Mesendoderm (in vitro differentiated cells): ENCODE results near the gene MZF1.

ENCODE experiments used
- DNase-seq: peaks from one replicate; pipeline ENCODE4 v3.0.0; 2013
- H2AK5ac ChIP-seq: 2 replicates; pipeline ENCODE4 v1.6.1; 2013; ENCODE audit warnings: low read length, inconsistent platforms
- H2BK120ac ChIP-seq: 2 replicates; pipeline ENCODE4 v1.6.1; 2013; ENCODE audit warnings: low read depth, mild to moderate bottlenecking, low read length, moderate library complexity, mixed read lengths
- H2BK15ac ChIP-seq: replicated peaks from 2 replicates; pipeline ENCODE4 v1.6.1; 2013; ENCODE audit warnings: low read depth, mild to moderate bottlenecking, moderate library complexity
- H2BK5ac ChIP-seq: 2 replicates; pipeline ENCODE4 v1.6.1; 2013; ENCODE audit warnings: low read length, inconsistent platforms
- H3K18ac ChIP-seq: 2 replicates; pipeline ENCODE4 v1.6.1; 2013; ENCODE audit warnings: mild to moderate bottlenecking, low read length, mixed read lengths
- H3K23ac ChIP-seq: one replicate; pipeline ENCODE4 v1.6.1; 2013; ENCODE audit warnings: low read length
- H3K27ac ChIP-seq: 2 replicates; pipeline ENCODE4 v1.5.1; 2013; ENCODE audit warnings: low read depth, mild to moderate bottlenecking, inconsistent platforms, low read length, moderate library complexity
- H3K27me3 ChIP-seq: 2 replicates; pipeline ENCODE4 v1.6.1; 2013; ENCODE audit warnings: low read length, control low read depth, mild to moderate bottlenecking, inconsistent platforms; ENCODE audit not compliant: insufficient read depth, poor library complexity
- H3K36me3 ChIP-seq: 2 replicates; pipeline ENCODE4 v1.6.1; 2013; ENCODE audit warnings: low read length, inconsistent platforms; ENCODE audit not compliant: control insufficient read depth, insufficient read depth
- H3K4ac ChIP-seq: one replicate; pipeline ENCODE4 v1.6.1; 2013; ENCODE audit warnings: low read depth, mild to moderate bottlenecking, low read length, moderate library complexity
- H3K4me1 ChIP-seq: 2 replicates; pipeline ENCODE4 v1.6.1; 2013; ENCODE audit warnings: low read depth, low read length, inconsistent platforms; ENCODE audit not compliant: control insufficient read depth
- H3K4me2 ChIP-seq: 2 replicates; pipeline ENCODE4 v1.6.1; 2013; ENCODE audit warnings: low read length
- H3K4me3 ChIP-seq: 2 replicates; pipeline ENCODE4 v1.5.1; 2013; ENCODE audit warnings: mild to moderate bottlenecking, low read length
- H3K56ac ChIP-seq: one replicate; pipeline ENCODE4 v1.6.1; 2013; ENCODE audit warnings: low read length
- H3K79me1 ChIP-seq: 2 replicates; pipeline ENCODE4 v1.6.1; 2013; ENCODE audit warnings: low read length, inconsistent platforms
- H3K79me2 ChIP-seq: 2 replicates; pipeline ENCODE4 v1.6.1; 2013; ENCODE audit warnings: mild to moderate bottlenecking, low read length; ENCODE audit not compliant: control insufficient read depth, insufficient read depth
- H3K9ac ChIP-seq: 2 replicates; pipeline ENCODE4 v1.6.1; 2013; ENCODE audit warnings: low read length, inconsistent platforms
- H4K5ac ChIP-seq: one replicate; pipeline ENCODE4 v1.6.1; 2013; ENCODE audit warnings: low read length
- H4K8ac ChIP-seq: one replicate; pipeline ENCODE4 v1.6.1; 2013; ENCODE audit warnings: low read depth, mild to moderate bottlenecking, control low read depth, low read length, moderate library complexity
- WGBS: extraction: QIAGEN DNeasy Blood & Tissue Kit; methylation state at CpG from one replicate; pipeline ENCODE4 v1.1.7; 2013; ENCODE audit warnings: low lambda C conversion rate, missing lambda C conversion rate; ENCODE audit not compliant: insufficient coverage; ENCODE audit errors: extremely low coverage; 5-methylcytosine and 5-hydroxymethylcytosine counted together

MZF1 gene

DNA sequence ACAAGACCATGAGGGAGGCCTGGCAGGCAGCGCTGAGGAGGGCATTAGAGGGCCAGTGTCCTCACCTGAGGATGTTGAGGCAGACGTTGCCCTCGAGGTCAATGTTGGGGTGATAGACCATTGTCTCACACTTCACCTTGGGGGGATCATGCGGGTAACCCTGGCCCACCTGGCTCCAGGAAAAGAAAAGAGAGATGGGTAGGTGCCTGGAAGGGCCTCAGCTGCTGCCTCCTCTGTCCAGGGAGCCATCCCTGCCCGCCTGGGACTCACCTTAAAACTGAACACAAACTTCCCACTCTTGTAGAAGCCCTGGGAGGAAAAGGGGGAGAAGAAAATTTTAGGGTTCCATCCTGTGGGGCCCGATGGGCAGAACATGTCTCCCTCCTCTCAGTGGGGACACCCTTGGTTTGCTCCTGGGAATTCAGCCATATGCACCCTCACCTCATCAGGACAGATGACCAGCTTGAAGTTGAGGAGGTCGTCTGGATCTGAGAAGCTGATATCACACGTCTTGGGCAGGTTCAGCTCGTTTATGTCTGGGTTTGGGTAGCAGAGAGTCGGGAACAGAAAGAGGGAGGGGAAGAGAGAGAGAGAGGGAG lies 16.4 kb downstream of the MZF1 start:
- H3K56ac ChIP-seq, result peak overlapping the region; percentile 100
- no CpG with 5 or more reads among the region's 10 CpGs for WGBS
- no peak overlapping the region for H2BK120ac ChIP-seq
- no peak overlapping the region for H4K8ac ChIP-seq
- H3K4me2 ChIP-seq, result peak overlapping the region; percentile 42
- peaks cover 21% of the 10 kb centered on the region for H3K79me2 ChIP-seq
- H3K18ac ChIP-seq, result no peak overlapping the region
- no peak overlapping the region for H3K27ac ChIP-seq
- H3K36me3 ChIP-seq, result peaks cover 7% of the 10 kb centered on the region
- peaks cover 9% of the 10 kb centered on the region for H3K4me1 ChIP-seq
- no peak overlapping the region for H3K23ac ChIP-seq
- H4K5ac ChIP-seq, result no peak overlapping the region
- H3K79me1 ChIP-seq, result peaks cover 5% of the 10 kb centered on the region
- H2BK15ac ChIP-seq, result no peak overlapping the region
- no peak overlapping the region for H2BK5ac ChIP-seq
- no peak overlapping the region for H3K4me3 ChIP-seq
- no peaks in the 10 kb centered on the region for H3K27me3 ChIP-seq
- peak overlapping the region; percentile 97 for H3K9ac ChIP-seq
- no peak overlapping the region for H2AK5ac ChIP-seq
- H3K4ac ChIP-seq, result no peak overlapping the region
- no peak for DNase-seq

DNA sequence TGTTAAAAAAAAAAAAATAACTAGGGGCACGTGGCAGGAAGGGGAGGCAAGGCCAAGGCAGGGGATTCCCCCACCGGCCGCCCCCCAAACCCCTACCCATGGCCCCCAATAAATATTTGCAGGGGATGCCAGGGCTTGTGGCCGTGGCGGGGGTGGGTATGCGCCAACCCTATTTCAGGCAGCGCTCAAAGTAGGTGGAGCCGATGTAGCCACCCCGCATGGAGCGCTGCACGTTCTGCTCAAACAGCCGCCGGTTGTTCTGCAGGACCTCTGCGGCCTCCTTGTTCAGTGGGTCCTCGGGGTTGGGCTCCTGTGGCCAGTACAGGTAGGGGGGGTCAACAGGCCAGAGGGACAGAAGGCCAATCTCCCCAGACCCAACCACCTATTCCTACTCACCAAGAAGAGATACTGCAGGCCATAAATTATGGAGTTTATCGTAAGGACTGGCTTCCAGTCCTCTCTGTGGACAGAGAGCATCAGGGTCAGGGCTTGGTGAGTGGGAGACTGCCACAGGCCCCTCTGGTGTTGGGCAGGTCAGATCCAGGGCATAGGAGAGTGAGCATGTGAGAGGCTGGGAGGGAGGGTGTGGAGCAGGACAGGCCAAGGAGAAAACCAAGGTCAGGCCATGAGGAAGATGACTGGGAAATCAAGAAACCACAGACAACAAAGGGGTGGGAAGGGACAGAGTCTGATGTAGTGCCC lies 17.1 kb downstream of the MZF1 start:
- H3K23ac ChIP-seq, result no peak overlapping the region
- H2BK5ac ChIP-seq, result no peak overlapping the region
- no peak overlapping the region for H3K4ac ChIP-seq
- no peak overlapping the region for H2BK120ac ChIP-seq
- H3K4me2 ChIP-seq, result no peak overlapping the region
- no peak overlapping the region for H4K5ac ChIP-seq
- H3K27me3 ChIP-seq, result no peaks in the 10 kb centered on the region
- H3K56ac ChIP-seq, result no peak overlapping the region
- H3K9ac ChIP-seq, result peak overlapping the region; percentile 97
- no peak overlapping the region for H4K8ac ChIP-seq
- no peak overlapping the region for H2AK5ac ChIP-seq
- no CpG with 5 or more reads among the region's 16 CpGs for WGBS
- no peak overlapping the region for H2BK15ac ChIP-seq
- peaks cover 9% of the 10 kb centered on the region for H3K4me1 ChIP-seq
- peaks cover 21% of the 10 kb centered on the region for H3K79me2 ChIP-seq
- no peak overlapping the region for H3K18ac ChIP-seq
- no peak overlapping the region for H3K27ac ChIP-seq
- H3K4me3 ChIP-seq, result no peak overlapping the region
- H3K79me1 ChIP-seq, result peaks cover 6% of the 10 kb centered on the region
- H3K36me3 ChIP-seq, result peaks cover 8% of the 10 kb centered on the region
- no peak for DNase-seq

DNA sequence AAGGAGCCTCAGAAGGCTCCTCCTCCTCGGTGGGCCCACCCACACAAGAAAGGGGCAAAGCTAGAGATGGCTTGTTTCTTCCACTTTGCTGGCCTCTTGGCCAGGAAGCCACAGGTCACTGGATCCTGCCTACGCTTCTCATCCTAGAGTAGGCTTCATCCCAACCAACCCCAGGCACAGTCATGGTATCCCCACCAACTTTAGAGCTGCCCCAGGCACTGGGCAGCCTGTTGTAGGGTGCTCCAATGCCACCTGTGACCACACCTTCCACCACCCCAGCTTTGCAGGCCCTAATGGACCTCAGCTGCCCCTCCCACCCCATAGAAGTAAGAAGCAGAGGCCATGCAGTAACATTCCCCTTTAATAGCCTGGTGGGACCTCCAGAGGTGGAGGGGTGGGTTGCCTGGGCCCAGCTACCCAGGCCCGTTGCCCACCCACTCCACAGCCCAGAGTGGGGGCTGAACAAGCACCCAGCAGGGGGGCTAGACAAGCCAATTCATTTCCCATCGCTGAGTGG lies 17.7 kb downstream of the MZF1 start:
- Histone ChIP-seq H3K27me3 (no peaks in the 10 kb centered on the region), H3K23ac (no peak overlapping the region), H3K18ac (no peak overlapping the region), H3K36me3 (peaks cover 13% of the 10 kb centered on the region), H3K79me2 (peaks cover 21% of the 10 kb centered on the region), H3K4me2 (peak overlapping the region; percentile 47), H3K27ac (peak overlapping the region; percentile 84), H3K79me1 (peaks cover 10% of the 10 kb centered on the region), H4K5ac (peak overlapping the region; percentile 72), H4K8ac (peak overlapping the region; percentile 70), H3K4me3 (no peak overlapping the region), H2AK5ac (peak overlapping the region; percentile 99), H2BK5ac (no peak overlapping the region), H3K4me1 (peaks cover 9% of the 10 kb centered on the region), H2BK120ac (no peak overlapping the region), H3K56ac (peak overlapping the region; percentile 98), H3K4ac (no peak overlapping the region), H2BK15ac (no peak overlapping the region), H3K9ac (peak overlapping the region; percentile 86)
- WGBS, result no CpG with 5 or more reads among the region's 4 CpGs
- no peak for DNase-seq

GRCh38 chr19:58554494-58555368 lies 18.4 kb downstream of the MZF1 start, which contains the start of gene CHMP2A:
Gene CHMP2A (minus strand): TSS chr19:58555105. CDS start chr19:58554212, 893 bp downstream.
- Histone ChIP-seq H3K9ac (peak within 1 kb of the TSS; percentile 98), H2BK120ac (no peak within 1 kb of the TSS), H4K5ac (peak within 1 kb of the TSS; percentile 72), H3K79me1 (peaks cover 14% of the 10 kb centered on the region), H2AK5ac (peak within 1 kb of the TSS; percentile 99), H3K27me3 (no peaks in the 10 kb centered on the region), H2BK15ac (no peak within 1 kb of the TSS), H4K8ac (peak within 1 kb of the TSS; percentile 70), H3K23ac (peak within 1 kb of the TSS; percentile 57), H3K56ac (peak within 1 kb of the TSS; percentile 98), H3K79me2 (peaks cover 26% of the 10 kb centered on the region), H3K4me3 (peak within 1 kb of the TSS; percentile 81), H2BK5ac (peak within 1 kb of the TSS; percentile 81), H3K27ac (peak within 1 kb of the TSS; percentile 84), H3K4me1 (peaks cover 6% of the 10 kb centered on the region), H3K4ac (peak within 1 kb of the TSS; percentile 8), H3K4me2 (peak within 1 kb of the TSS; percentile 99), H3K18ac (no peak within 1 kb of the TSS), H3K36me3 (peaks cover 18% of the 10 kb centered on the region)
- no CpG with 5 or more reads among the region's 69 CpGs for WGBS
- DNase-seq, result peak; percentile 98

GRCh38 chr19:58553799-58554493 lies 19.2 kb downstream of the MZF1 start:
- no peak overlapping the region for H2AK5ac ChIP-seq
- peak overlapping the region; percentile 98 for H3K56ac ChIP-seq
- no peak overlapping the region for H4K5ac ChIP-seq
- H3K23ac ChIP-seq, result no peak overlapping the region
- peak overlapping the region; percentile 5 for H3K4me3 ChIP-seq
- H3K4me2 ChIP-seq, result peak overlapping the region; percentile 99
- no peak overlapping the region for H4K8ac ChIP-seq
- H2BK5ac ChIP-seq, result no peak overlapping the region
- no peak overlapping the region for H2BK15ac ChIP-seq
- H3K27me3 ChIP-seq, result no peaks in the 10 kb centered on the region
- no peak for DNase-seq
- H2BK120ac ChIP-seq, result no peak overlapping the region
- no CpG with 5 or more reads among the region's 18 CpGs for WGBS
- peaks cover 21% of the 10 kb centered on the region for H3K79me1 ChIP-seq
- peak overlapping the region; percentile 84 for H3K27ac ChIP-seq
- H3K4ac ChIP-seq, result peak overlapping the region; percentile 8
- peaks cover 32% of the 10 kb centered on the region for H3K79me2 ChIP-seq
- H3K9ac ChIP-seq, result peak overlapping the region; percentile 98
- H3K36me3 ChIP-seq, result peaks cover 24% of the 10 kb centered on the region
- H3K4me1 ChIP-seq, result peaks cover 6% of the 10 kb centered on the region
- H3K18ac ChIP-seq, result no peak overlapping the region
